Skeletal muscle satellite cell (primary cell): ENCODE measurements around the gene CRYBB2.
"Not testable (repeated sequence)": the region's sequence is repeated elsewhere in the genome, so short reads cannot be mapped to it uniquely, and the experiment has no call there.

Experiments used
- H3K27me3 ChIP-seq: 2 replicates; pipeline ENCODE4 v1.7.0; 2013; ENCODE audit warnings: low read length; ENCODE audit not compliant: control insufficient read depth, insufficient read depth
- H3K36me3 ChIP-seq: 2 replicates; pipeline ENCODE4 v1.7.0; 2013; ENCODE audit warnings: mild to moderate bottlenecking, control low read depth, low read length; ENCODE audit not compliant: insufficient read depth
- H3K4me1 ChIP-seq: 2 replicates; pipeline ENCODE4 v1.7.0; 2013; ENCODE audit warnings: low read length; ENCODE audit not compliant: control insufficient read depth, insufficient read depth
- H3K4me2 ChIP-seq: 2 replicates; pipeline ENCODE4 v1.7.0; 2013; ENCODE audit warnings: mild to moderate bottlenecking, low read length
- H3K4me3 ChIP-seq: 2 replicates; pipeline ENCODE4 v1.7.0; 2013; ENCODE audit warnings: low read length
- H3K9ac ChIP-seq: 2 replicates; pipeline ENCODE4 v1.7.0; 2013; ENCODE audit warnings: mild to moderate bottlenecking, low read depth, low read length, moderate library complexity
- H3K9me3 ChIP-seq: replicated peaks from 2 replicates; pipeline ENCODE4 v1.7.0; 2013; ENCODE audit warnings: mild to moderate bottlenecking, control low read depth, low read length

Gene CRYBB2

DNA sequence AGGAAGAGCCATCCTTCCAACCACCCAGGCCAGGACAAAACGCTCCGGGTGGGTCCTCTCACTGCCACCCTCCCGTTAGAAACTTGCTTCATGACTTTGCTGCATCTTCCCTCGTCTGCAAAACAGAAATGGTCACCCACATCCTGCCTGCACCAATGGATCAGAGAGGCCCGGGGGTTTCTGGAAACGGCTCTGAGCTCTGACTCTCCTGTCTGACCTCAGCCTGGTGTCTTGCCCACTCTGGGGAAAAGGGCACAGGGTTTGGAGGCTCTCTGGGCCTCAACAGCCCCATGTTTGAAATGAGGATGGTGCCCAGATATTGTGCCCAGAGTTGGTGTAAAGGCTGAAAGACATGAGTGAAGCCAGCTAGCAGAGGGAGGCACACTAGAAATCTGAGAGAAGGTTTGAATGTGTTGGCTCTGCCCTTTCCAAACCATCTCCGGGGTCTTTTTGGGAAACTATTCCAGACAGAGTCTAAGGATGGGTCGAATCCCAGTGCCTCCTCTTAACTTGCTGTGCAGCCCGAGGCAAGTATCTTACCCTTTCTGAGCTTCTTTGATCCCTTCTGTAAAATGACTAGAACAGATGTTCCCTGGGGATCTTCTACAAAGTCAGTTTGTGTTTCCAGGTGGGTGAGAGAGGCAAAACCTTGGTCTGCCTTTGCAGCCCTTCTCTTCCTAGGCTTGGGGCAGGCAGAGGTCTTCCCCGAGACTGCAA is 17.7 kb upstream of the CRYBB2 start:
- no peaks in the 10 kb centered on the region for H3K36me3 ChIP-seq
- no peak overlapping the region for H3K4me3 ChIP-seq
- H3K4me1 ChIP-seq = no peaks in the 10 kb centered on the region
- no peaks in the 10 kb centered on the region for H3K27me3 ChIP-seq
- H3K4me2 ChIP-seq = no peak overlapping the region
- no peak overlapping the region for H3K9ac ChIP-seq
- no peaks in the 10 kb centered on the region for H3K9me3 ChIP-seq

DNA sequence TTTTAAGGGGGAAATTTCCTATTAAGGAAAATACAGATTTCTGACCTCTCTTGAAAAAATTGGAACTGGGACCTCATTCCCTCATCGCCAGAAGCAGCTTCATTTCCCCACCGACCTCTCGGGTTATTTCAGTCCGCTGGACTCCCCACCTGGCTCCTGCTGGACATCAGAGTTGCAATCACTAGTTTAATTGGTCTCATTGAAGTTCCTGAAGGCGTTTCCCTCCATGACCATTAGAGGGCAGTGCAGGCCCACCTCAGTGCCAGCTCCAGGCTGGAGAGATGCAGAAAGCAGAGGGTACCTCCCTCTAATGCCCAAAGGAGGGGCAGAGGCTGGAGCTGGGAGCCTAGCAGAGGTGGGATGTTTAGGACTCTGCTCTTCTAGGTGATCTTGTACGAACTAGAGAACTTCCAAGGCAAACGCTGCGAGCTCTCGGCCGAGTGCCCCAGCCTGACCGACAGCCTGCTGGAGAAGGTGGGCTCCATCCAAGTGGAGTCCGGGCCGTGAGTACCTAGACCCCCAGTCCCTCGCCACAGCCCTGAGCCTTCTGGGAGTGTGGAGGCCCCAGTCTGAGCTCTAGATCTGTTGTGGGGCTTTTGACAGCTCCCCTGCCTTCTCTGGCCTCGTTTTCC is 17.0 kb upstream of the CRYBB2 start:
- Histone ChIP-seq H3K9ac (no peak overlapping the region), H3K27me3 (no peaks in the 10 kb centered on the region), H3K36me3 (no peaks in the 10 kb centered on the region), H3K4me3 (no peak overlapping the region), H3K4me2 (no peak overlapping the region), H3K4me1 (no peaks in the 10 kb centered on the region), H3K9me3 (no peaks in the 10 kb centered on the region)

- no peaks in the 10 kb centered on the region for H3K9me3 ChIP-seq
- no peaks in the 10 kb centered on the region for H3K36me3 ChIP-seq
- no peaks in the 10 kb centered on the region for H3K4me1 ChIP-seq
- H3K4me2 ChIP-seq = no peak overlapping the region
- H3K27me3 ChIP-seq = no peaks in the 10 kb centered on the region
- H3K9ac ChIP-seq = no peak overlapping the region
- no peak overlapping the region for H3K4me3 ChIP-seq
These were observed 16.4 kb upstream of the CRYBB2 start for GRCh38 chr22:25203082-25203481.

DNA sequence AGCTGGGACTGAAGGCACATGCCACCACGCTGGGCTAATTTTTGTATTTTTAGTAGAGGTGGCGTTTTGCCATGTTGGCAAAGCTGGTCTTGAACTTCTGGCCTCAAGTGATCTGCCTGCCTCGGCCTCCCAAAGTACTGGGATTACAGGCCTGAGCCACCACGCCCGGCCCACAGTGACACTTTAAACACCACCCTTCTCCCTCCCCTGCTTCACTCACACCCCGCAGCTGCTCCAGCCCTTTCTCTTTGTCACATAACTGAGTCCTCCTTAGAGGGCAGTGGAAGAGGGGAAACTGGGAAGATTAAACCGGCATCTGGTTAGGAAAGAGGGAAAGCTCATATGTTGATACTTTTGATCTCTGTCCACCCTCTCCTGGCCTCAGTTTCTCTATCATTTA is 14.9 kb upstream of the CRYBB2 start:
- H3K36me3 ChIP-seq, H3K9ac ChIP-seq, H3K9me3 ChIP-seq, H3K27me3 ChIP-seq, H3K4me3 ChIP-seq, H3K4me2 ChIP-seq, H3K4me1 ChIP-seq: not testable (repeated sequence)

DNA sequence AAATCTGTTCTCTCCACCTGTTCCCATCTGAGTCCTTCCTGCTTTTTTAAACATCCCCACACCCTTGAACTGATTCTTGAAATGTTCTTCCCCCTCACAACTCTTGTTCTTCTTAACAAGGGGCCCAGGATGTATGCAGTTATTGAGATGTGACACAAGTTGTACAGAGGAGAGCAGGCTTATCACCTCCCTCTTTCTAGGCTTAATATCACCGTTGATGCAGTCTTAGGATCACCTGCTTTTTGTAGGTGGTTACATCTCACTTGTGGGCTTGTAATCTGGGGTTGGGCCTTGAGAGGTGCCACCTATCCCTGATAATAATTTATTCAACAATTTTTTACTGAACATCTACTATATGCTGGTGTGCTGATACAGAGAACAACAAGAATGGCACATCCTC is 13.6 kb upstream of the CRYBB2 start:
- Histone ChIP-seq H3K4me1 (no peaks in the 10 kb centered on the region), H3K27me3 (no peaks in the 10 kb centered on the region), H3K9ac (no peak overlapping the region), H3K4me2 (no peak overlapping the region), H3K4me3 (no peak overlapping the region), H3K9me3 (no peaks in the 10 kb centered on the region), H3K36me3 (no peaks in the 10 kb centered on the region)

GRCh38 chr22:25206998-25207397 is 12.4 kb upstream of the CRYBB2 start:
- Histone ChIP-seq H3K4me2 (no peak overlapping the region), H3K27me3 (no peaks in the 10 kb centered on the region), H3K9me3 (no peaks in the 10 kb centered on the region), H3K9ac (no peak overlapping the region), H3K4me1 (no peaks in the 10 kb centered on the region), H3K36me3 (no peaks in the 10 kb centered on the region), H3K4me3 (no peak overlapping the region)

- no peaks in the 10 kb centered on the region for H3K27me3 ChIP-seq
- H3K9me3 ChIP-seq = no peaks in the 10 kb centered on the region
- H3K9ac ChIP-seq = no peak overlapping the region
- H3K4me3 ChIP-seq = no peak overlapping the region
- H3K4me2 ChIP-seq = no peak overlapping the region
- H3K36me3 ChIP-seq = no peaks in the 10 kb centered on the region
- no peaks in the 10 kb centered on the region for H3K4me1 ChIP-seq
These were observed 11.8 kb upstream of the CRYBB2 start for GRCh38 chr22:25207553-25208157.

DNA sequence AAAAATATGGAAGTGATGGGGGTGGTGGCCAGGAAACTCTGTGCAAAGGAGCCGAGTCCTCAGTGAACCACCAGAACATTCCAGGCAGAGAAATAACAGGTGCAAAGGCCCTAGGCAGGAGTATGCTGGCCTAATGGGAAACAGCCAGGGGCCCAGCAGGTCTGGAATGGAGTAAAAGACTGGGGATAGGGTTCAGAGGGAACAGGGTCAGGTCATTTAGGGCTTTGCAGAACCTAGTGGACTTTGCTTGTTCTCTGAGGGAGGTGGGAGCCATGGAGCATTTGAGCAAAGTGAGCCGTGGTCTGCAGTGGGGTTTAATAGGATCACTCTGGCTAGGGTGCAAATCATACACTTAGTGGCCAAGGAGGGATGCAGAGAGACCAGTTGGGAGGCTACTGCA is 11.1 kb upstream of the CRYBB2 start:
- H3K27me3 ChIP-seq = no peaks in the 10 kb centered on the region
- H3K4me1 ChIP-seq = no peaks in the 10 kb centered on the region
- H3K9me3 ChIP-seq = no peaks in the 10 kb centered on the region
- H3K36me3 ChIP-seq = no peaks in the 10 kb centered on the region
- H3K9ac ChIP-seq = no peak overlapping the region
- no peak overlapping the region for H3K4me2 ChIP-seq
- H3K4me3 ChIP-seq = no peak overlapping the region

DNA sequence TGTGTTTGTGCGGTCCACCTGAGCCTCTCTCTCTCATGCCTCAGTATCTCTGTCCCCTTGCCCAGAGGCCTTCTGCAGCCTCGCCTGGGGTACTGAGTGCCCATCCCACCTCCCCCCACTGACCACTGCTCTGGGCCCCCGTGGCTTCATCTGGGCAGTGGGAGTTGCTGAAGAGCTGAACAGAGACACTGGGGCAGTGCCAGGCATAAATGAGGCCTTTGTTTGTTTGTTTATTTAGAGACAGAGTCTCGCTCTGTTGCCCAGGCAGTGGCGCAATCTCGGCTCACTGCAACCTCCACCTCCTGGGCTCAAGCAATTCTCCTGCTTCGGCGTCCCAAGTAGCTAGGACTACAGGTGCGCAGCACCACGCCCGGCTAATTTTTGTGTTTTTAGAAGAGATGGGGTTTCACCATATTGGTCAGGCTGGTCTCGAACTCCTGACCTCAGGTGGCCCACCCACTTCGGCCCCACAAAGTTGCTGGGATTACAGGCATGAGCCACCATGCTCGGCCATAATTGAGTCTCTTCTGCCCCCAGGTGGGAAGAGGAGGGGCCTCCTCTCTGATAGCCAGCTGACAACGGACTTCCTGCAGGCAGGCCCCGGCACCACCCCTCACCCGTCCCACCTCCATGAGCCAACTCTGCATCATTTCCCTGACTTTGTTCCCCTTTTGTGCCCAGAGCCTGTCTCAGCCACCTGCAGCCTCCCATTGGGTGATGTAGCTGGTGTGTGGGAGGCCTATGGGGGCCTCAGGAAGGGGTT is 10.5 kb upstream of the CRYBB2 start:
- H3K9me3 ChIP-seq = no peaks in the 10 kb centered on the region
- no peaks in the 10 kb centered on the region for H3K4me1 ChIP-seq
- H3K36me3 ChIP-seq = no peaks in the 10 kb centered on the region
- H3K27me3 ChIP-seq = no peaks in the 10 kb centered on the region
- no peak overlapping the region for H3K4me3 ChIP-seq
- H3K4me2 ChIP-seq = no peak overlapping the region
- H3K9ac ChIP-seq = no peak overlapping the region

- Histone ChIP-seq H3K4me1 (no peaks in the 10 kb centered on the region), H3K4me3 (no peak overlapping the region), H3K9me3 (no peaks in the 10 kb centered on the region), H3K36me3 (no peaks in the 10 kb centered on the region), H3K4me2 (no peak overlapping the region), H3K27me3 (no peaks in the 10 kb centered on the region), H3K9ac (no peak overlapping the region)
These were observed 8.6 kb upstream of the CRYBB2 start for GRCh38 chr22:25210793-25211192.

- Histone ChIP-seq H3K27me3 (peaks cover 4% of the 10 kb centered on the region), H3K9ac (no peak overlapping the region), H3K4me1 (no peaks in the 10 kb centered on the region), H3K36me3 (no peaks in the 10 kb centered on the region), H3K9me3 (no peaks in the 10 kb centered on the region), H3K4me3 (no peak overlapping the region), H3K4me2 (no peak overlapping the region)
These were observed 7.1 kb upstream of the CRYBB2 start for GRCh38 chr22:25212337-25212736.
